ENCODE data around the gene VAV1.

Gene VAV1

GRCh38 chr19:6894313-6894712 is 121.8 kb downstream of the VAV1 start:
- DNase-seq (ENCODE audit: low spot score), result no peak

DNA sequence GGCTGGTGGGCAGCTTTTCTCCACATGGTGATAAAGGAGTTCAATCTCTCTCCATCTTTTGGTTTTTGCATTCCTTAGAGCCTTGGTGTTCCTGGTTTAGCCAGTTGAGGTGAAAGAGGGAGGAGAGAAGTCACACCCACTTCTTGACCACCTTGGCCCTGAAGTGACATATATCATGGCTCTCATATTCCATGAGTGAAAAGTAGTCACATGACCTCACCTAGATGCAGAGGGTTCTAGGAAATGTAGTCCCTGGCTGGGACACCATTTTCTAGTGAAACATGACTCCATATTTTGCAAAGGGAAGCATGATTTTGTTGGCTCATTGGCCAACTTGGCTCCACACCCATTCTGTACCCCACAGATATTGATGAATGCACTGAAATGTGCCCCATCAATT is 130.9 kb downstream of the VAV1 start:
- DNase-seq (ENCODE audit: low spot score), result no peak

- DNase-seq (ENCODE audit: low spot score), result no peak
Measured at GRCh38 chr19:6906559-6907060, 134.1 kb downstream of the VAV1 start.

All from germinal center (tissue), 1 donor.